Gastrocnemius medialis (tissue), 4 donors: ENCODE results near the gene NKAPD1. TPM values are rescaled to one million over a fixed set of nuclear protein-coding genes. Genes with fewer than 3 reads are reported as not detected.

ENCODE experiments used
- ATAC-seq, 2 donors: fragments of 150-250 bp; one replicate each; pipeline ENCODE4 v1.9.1; 2016
- DNase-seq, 2 donors: peaks; one replicate each; pipeline ENCODE4 v3.0.0-alpha.2; 2019
- H3K27ac ChIP-seq, 4 donors: fragments of 200-600 bp; sonication (generic); 1 replicate in 1 of 4; 2 replicates in 3 of 4; pipeline ENCODE4 v1.5.1; 2016 to 2018; ENCODE audit warnings: mild to moderate bottlenecking in 2 of 4, moderate library complexity in 1 of 4
- H3K27me3 ChIP-seq, 3 donors: fragments of 200-600 bp; sonication (generic) in 2 of 3; 1 replicate in 1 of 3; 2 replicates in 2 of 3; pipeline versions ENCODE4 v1.5.1 to v1.6.0; 2016 to 2019; ENCODE audit warnings: mild to moderate bottlenecking in 1 of 3, moderate library complexity in 1 of 3
- H3K36me3 ChIP-seq, 2 donors: fragments of 200-600 bp; sonication (generic) in 1 of 2; one replicate each; pipeline ENCODE4 v1.5.1; 2017 to 2018
- H3K4me1 ChIP-seq, 2 donors: fragments of 200-600 bp; sonication (generic) in 1 of 2; one replicate each; pipeline ENCODE4 v1.5.1; 2016 to 2017; ENCODE audit warnings: mild to moderate bottlenecking in 2 of 2
- H3K4me3 ChIP-seq, 4 donors: fragments of 200-600 bp; sonication (generic) in 3 of 4; 1 replicate in 1 of 4; 2 replicates in 3 of 4; pipeline ENCODE4 v1.5.1; 2016 to 2019; ENCODE audit warnings: mild to moderate bottlenecking in 2 of 4
- H3K9me3 ChIP-seq, 3 donors: fragments of 200-600 bp; sonication (generic) in 2 of 3; 1 replicate in 1 of 3; 2 replicates in 2 of 3; pipeline ENCODE4 v1.5.1; 2016 to 2019
- POLR2A ChIP-seq, 2 donors: fragments of 450-650 bp; IDR thresholded peaks; one replicate each; pipeline ENCODE4 v1.6.1; 2017; ENCODE audit warnings: antibody characterized with exemption in 2 of 2, mild to moderate bottlenecking in 2 of 2, moderate library complexity in 2 of 2
- in situ Hi-C, 4 donors: fragments of 200-750 bp; cut with MboI; loops; one replicate each; pipeline versions ENCODE4 v1.15.0 to v1.8.0; 2017; ENCODE audit warnings: low sequenced_read_pairs in 4 of 4
- intact Hi-C: fragments of 100-400 bp; cut with DNase I; formaldehyde crosslinking; loops from one replicate; pipeline ENCODE4 v1.15.1; 2023; ENCODE audit warnings: low total_unique reads
- total RNA-seq, 4 donors: library from RNA; depleted of rRNA; stranded (reverse); fragments of >200 nt; gene quantifications; one replicate each; pipeline versions ENCODE4 v1.1.0 to v1.2.3, GENCODE V29; 2016
- TF ChIP-seq, protein P1 (sequence below), 5 experiments: fragments of 450-650 bp in 3 of 5; fragments of 200-600 bp in 2 of 5; sonication (generic) in 2 of 5; IDR thresholded peaks in 4 of 5; conservative IDR thresholded peaks in 1 of 5; 1 replicate in 4 of 5; 2 replicates in 1 of 5; pipeline ENCODE4 v1.5.1; 2016 to 2019; ENCODE audit warnings: antibody characterized with exemption in 5 of 5, mild to moderate bottlenecking in 3 of 5, moderate library complexity in 3 of 5

Gene NKAPD1
- total RNA-seq, 4 donors from 2014 or later = 4.0 to 10.5 (median 9.0) TPM

DNA sequence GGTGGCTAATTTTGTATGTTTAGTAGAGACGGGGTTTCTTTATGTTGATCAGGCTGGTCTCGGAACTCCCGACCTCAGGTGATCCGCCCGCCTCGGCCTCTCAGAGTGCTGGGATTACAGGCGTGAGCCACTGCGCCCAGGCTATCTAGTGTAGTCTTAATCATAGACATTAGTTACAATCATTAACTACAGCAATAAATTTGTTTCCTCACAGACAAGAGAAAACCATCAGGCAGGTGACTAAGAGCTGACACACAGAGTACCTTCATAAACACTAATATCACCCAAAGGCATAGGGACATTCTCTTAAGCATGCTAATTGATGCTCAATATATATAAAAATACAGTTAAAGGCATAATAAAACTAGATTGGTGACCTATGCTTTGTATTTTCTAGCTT lies 32.0 kb downstream of the NKAPD1 start:
- TF ChIP-seq, protein P1, sequence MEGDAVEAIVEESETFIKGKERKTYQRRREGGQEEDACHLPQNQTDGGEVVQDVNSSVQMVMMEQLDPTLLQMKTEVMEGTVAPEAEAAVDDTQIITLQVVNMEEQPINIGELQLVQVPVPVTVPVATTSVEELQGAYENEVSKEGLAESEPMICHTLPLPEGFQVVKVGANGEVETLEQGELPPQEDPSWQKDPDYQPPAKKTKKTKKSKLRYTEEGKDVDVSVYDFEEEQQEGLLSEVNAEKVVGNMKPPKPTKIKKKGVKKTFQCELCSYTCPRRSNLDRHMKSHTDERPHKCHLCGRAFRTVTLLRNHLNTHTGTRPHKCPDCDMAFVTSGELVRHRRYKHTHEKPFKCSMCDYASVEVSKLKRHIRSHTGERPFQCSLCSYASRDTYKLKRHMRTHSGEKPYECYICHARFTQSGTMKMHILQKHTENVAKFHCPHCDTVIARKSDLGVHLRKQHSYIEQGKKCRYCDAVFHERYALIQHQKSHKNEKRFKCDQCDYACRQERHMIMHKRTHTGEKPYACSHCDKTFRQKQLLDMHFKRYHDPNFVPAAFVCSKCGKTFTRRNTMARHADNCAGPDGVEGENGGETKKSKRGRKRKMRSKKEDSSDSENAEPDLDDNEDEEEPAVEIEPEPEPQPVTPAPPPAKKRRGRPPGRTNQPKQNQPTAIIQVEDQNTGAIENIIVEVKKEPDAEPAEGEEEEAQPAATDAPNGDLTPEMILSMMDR (IDR thresholded peaks at IDR 0.05 in 4 of 5, conservative IDR thresholded peaks at IDR 0.05 in 1 of 5) = no peak
- TF ChIP-seq POLR2A (IDR thresholded peaks at IDR 0.05) = no peak
- in situ Hi-C loops = no loop called here
- intact Hi-C loops = no loop called here
- ATAC-seq (no peak), DNase-seq (no peak)
- Histone ChIP-seq H3K27ac (no peak overlapping the region), H3K27me3 (no peaks in the 10 kb centered on the region), H3K4me3 (no peak overlapping the region), H3K36me3 (no peaks in the 10 kb centered on the region), H3K4me1 (peaks cover 0 to 3% of the 10 kb centered on the region in 2 donors), H3K9me3 (no peaks in the 10 kb centered on the region)

GRCh38 chr11:112113539-112114457 lies 39.7 kb downstream of the NKAPD1 start:
- DNase-seq = peak in 1 of 2 donors; percentile 11
- intact Hi-C loops (loop anchor here (1.0 to 5.0 kb wide), 2 partner anchors 61 to 169 kb away; no protein-coding TSS in a partner anchor), in situ Hi-C loops (loop anchor here in 1 of 4 donors (10.0 kb wide), 1 partner anchor 71 kb away; no protein-coding TSS in a partner anchor)
- Histone ChIP-seq H3K4me3 (no peak overlapping the region), H3K36me3 (no peaks in the 10 kb centered on the region), H3K27ac (no peak overlapping the region), H3K27me3 (no peaks in the 10 kb centered on the region), H3K4me1 (peaks cover 0 to 3% of the 10 kb centered on the region in 2 donors), H3K9me3 (no peaks in the 10 kb centered on the region)
- TF ChIP-seq, protein P1 (IDR thresholded peaks at IDR 0.05 in 4 of 5, conservative IDR thresholded peaks at IDR 0.05 in 1 of 5) = peak; percentile 39 to 75 (median 55)
- no peak for TF ChIP-seq POLR2A (IDR thresholded peaks at IDR 0.05)
- ATAC-seq = peak; percentile 81 to 87

GRCh38 chr11:112114460-112114859 lies 40.4 kb downstream of the NKAPD1 start:
- no peaks in the 10 kb centered on the region for H3K36me3 ChIP-seq
- H3K27ac ChIP-seq = no peak overlapping the region
- H3K4me1 ChIP-seq = peaks cover 0 to 3% of the 10 kb centered on the region in 2 donors
- no peak overlapping the region for H3K4me3 ChIP-seq
- ATAC-seq = no peak
- DNase-seq = no peak
- TF ChIP-seq, protein P1 (IDR thresholded peaks at IDR 0.05 in 4 of 5, conservative IDR thresholded peaks at IDR 0.05 in 1 of 5) = no peak
- TF ChIP-seq POLR2A (IDR thresholded peaks at IDR 0.05) = no peak
- in situ Hi-C loops = loop anchor here in 1 of 4 donors (10.0 kb wide), 1 partner anchor 70 kb away; no protein-coding TSS in a partner anchor
- no peaks in the 10 kb centered on the region for H3K9me3 ChIP-seq
- H3K27me3 ChIP-seq = no peaks in the 10 kb centered on the region
- intact Hi-C loops = loop anchor here (5.0 kb wide), 1 partner anchor 168 kb away; no protein-coding TSS in a partner anchor

GRCh38 chr11:112115386-112115785 lies 41.3 kb downstream of the NKAPD1 start:
- no peaks in the 10 kb centered on the region for H3K9me3 ChIP-seq
- no peak overlapping the region for H3K4me3 ChIP-seq
- no peak for DNase-seq
- in situ Hi-C loops (loop anchor here (5.0 to 10.0 kb wide), 2 partner anchors 62 to 69 kb away; partner anchors contain the start of gene BCO2 (in 3 of the 4)), intact Hi-C loops (no loop called here)
- no peak for ATAC-seq
- no peak overlapping the region for H3K27ac ChIP-seq
- no peaks in the 10 kb centered on the region for H3K36me3 ChIP-seq
- H3K27me3 ChIP-seq = no peaks in the 10 kb centered on the region
- H3K4me1 ChIP-seq = peaks cover 0 to 7% of the 10 kb centered on the region in 2 donors
- TF ChIP-seq, protein P1 (IDR thresholded peaks at IDR 0.05 in 4 of 5, conservative IDR thresholded peaks at IDR 0.05 in 1 of 5) = no peak
- no peak for TF ChIP-seq POLR2A (IDR thresholded peaks at IDR 0.05)
